Bladder microvascular endothelial cell (primary cell): Measurements from ENCODE around the gene CAMSAP3. TPM values are rescaled to one million over a fixed set of nuclear protein-coding genes. Genes with fewer than 3 reads are reported as not detected.

Experiments used
- total RNA-seq: library from RNA; depleted of rRNA; stranded (reverse); fragments of >200 nt; gene quantifications from 2 replicates; pipeline ENCODE4 v1.2.3, GENCODE V29; 2014

Gene CAMSAP3, protein sequence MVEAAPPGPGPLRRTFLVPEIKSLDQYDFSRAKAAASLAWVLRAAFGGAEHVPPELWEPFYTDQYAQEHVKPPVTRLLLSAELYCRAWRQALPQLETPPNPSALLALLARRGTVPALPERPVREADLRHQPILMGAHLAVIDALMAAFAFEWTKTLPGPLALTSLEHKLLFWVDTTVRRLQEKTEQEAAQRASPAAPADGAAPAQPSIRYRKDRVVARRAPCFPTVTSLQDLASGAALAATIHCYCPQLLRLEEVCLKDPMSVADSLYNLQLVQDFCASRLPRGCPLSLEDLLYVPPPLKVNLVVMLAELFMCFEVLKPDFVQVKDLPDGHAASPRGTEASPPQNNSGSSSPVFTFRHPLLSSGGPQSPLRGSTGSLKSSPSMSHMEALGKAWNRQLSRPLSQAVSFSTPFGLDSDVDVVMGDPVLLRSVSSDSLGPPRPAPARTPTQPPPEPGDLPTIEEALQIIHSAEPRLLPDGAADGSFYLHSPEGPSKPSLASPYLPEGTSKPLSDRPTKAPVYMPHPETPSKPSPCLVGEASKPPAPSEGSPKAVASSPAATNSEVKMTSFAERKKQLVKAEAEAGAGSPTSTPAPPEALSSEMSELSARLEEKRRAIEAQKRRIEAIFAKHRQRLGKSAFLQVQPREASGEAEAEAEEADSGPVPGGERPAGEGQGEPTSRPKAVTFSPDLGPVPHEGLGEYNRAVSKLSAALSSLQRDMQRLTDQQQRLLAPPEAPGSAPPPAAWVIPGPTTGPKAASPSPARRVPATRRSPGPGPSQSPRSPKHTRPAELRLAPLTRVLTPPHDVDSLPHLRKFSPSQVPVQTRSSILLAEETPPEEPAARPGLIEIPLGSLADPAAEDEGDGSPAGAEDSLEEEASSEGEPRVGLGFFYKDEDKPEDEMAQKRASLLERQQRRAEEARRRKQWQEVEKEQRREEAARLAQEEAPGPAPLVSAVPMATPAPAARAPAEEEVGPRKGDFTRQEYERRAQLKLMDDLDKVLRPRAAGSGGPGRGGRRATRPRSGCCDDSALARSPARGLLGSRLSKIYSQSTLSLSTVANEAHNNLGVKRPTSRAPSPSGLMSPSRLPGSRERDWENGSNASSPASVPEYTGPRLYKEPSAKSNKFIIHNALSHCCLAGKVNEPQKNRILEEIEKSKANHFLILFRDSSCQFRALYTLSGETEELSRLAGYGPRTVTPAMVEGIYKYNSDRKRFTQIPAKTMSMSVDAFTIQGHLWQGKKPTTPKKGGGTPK
- 0.19 TPM in 1 of 2 replicates, not detected in the other for total RNA-seq

DNA sequence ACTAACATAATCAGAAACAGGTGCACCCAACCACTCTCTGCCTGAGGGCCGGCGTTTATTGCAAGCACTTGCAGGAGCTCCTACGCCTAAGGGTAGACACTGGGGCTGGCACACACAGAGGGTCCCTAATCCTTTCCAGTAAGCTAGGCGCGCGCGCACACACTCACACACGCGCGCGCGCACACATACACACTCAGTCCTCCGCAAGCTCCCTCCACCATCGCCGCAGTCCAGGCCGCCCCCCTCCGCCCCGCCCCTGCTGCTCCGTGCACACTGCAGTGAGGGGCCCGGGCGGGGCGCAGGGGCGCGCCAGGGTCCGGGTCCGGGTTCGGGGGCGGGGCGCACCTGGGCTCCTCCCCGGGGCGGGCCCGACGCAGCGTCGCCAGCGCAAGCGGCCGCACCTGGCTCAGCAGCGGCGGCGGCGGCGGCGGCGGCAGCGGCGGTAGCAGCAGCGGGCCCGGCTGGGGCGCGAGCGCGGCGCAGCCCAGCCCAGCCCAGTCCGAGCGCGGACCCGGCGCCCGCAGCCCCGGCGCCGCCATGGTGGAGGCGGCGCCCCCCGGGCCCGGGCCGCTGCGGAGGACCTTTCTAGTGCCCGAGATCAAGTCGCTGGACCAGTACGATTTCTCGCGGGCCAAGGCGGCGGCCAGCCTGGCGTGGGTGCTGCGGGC is at the start of gene CAMSAP3:
Gene CAMSAP3, plus strand, starts transcription at position 398 of the 668 bp plus-strand sequence. Its CDS starts 140 bp downstream, at position 538.

DNA sequence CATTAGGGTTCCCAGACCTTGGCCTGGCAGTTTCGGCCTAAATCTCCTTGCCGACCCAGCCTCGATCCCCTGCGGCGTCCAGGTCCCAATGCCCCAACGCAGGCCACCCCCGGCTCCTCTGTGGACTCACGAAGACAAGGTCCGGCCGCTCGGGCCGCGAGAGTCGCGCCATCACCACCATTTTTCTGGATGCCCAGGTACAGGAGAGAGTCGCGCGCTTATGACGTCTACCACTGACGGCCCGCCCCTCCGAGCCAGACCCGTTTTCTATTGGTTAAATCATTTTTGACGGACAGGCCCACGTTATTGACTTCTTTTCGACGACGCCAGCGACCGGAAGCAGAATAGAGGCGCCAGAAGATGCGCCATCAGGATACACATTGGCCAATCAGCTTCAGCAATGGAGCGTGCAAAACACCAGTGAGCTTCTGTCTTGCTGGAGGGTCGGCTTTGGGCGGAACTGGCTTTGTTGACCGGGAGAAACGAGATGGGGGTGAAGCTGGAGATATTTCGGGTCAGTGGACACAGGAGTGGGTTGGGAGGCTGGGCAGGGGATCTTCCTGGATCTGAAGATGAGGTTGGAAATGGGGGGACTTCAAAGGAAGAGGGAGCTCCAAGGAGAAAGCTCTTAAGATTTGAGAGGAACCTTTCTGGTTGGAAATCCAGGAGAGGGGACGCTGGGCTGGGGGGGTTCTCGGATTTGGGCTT is 33.8 kb downstream of the CAMSAP3 start, which contains the start of the genes PET100 and XAB2:
Gene PET100, plus strand, starts transcription at position 447 of the 708 bp plus-strand sequence. Its CDS starts 41 bp downstream, at position 488.
Gene XAB2, minus strand, starts transcription at position 199 of the 708 bp plus-strand sequence. Its CDS starts 18 bp downstream, at position 181.

DNA sequence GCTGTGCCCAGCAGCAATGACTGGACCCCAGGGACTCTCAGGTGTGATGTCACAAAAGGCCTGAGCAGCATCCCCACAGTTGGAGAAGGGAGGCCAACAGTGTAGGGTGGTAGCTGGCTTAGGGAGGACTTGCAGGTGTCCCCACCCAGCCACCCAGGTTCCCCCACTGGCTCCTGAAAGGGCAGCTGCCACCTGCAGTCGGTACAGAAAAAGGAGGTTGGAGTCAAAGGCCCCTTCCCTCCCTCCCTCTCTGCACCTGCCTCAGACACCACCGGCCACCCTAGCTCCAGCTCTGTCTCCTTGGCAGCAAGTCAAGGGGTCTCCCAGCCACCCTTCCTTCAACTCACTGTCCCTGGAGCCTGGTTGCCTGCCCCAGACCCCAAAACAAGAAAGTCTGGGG is 38.0 kb downstream of the CAMSAP3 start, which contains the start of gene PCP2:
Gene PCP2, minus strand, starts transcription at position 22 of the 400 bp plus-strand sequence. CDS start 262 bp downstream, outside the sequence.

DNA sequence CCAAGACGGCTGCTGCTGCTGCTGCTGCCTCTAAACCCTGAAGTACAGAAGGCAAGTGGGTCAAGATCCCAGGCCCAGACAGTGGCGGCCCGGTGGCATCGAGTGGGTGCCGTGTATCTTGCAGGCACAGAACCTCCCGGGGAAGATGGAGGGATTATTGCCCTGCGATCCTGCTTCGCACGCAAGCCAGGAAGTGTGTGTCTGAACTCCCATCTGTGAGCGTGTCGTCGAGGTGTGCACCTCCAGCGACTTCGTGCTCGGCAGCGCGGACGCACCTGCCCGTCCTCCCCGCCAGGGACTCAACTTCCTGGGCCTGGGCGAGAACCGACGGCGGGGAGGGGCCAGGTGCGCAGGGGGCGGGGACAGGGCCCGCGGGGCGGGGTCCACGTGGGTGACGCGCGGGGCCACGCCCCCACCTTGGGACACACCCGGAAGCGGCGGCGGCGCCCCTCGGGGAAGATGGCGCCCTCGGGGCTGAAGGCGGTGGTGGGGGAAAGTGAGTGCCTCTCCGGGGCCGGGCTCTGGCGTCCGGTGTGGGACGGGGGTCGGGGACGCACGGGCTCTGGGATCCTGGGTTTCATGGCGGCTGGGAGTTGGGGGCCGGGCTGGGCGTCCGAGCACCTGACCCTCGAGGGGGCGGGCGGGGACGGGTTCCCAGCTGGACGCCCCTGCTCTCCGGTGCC is 41.2 kb downstream of the CAMSAP3 start, which contains the start of gene STXBP2:
Gene STXBP2, plus strand, starts transcription at position 420 of the 683 bp plus-strand sequence. Its CDS starts 40 bp downstream, at position 460.

Other genes with a start within 250 kb of the CAMSAP3 start
- 23.3 and 35.4 TPM in 2 replicates for gene ARHGEF18, start 246.9 kb upstream of the CAMSAP3 start, total RNA-seq
- 1.5 and 2.1 TPM in 2 replicates for gene PEX11G, start 106.8 kb upstream of the CAMSAP3 start, total RNA-seq
- gene ZNF358, start 79.8 kb upstream of the CAMSAP3 start, total RNA-seq, result 9.1 and 14.9 TPM in 2 replicates
- 6.0 and 9.6 TPM in 2 replicates for gene MCOLN1, start 73.2 kb upstream of the CAMSAP3 start, total RNA-seq
- 85.8 and 164 TPM in 2 replicates for gene PNPLA6, start 60.1 kb upstream of the CAMSAP3 start, total RNA-seq
- 19.9 and 44.2 TPM in 2 replicates for gene XAB2, start 33.7 kb downstream of the CAMSAP3 start, total RNA-seq
- 25.8 and 45.2 TPM in 2 replicates for gene PET100, start 33.9 kb downstream of the CAMSAP3 start, total RNA-seq
- not detected in 2 replicates for gene PCP2, start 37.9 kb downstream of the CAMSAP3 start, total RNA-seq
- 27.7 and 49.4 TPM in 2 replicates for gene STXBP2, start 41.2 kb downstream of the CAMSAP3 start, total RNA-seq
- not detected in 2 replicates for gene RETN, start 73.2 kb downstream of the CAMSAP3 start, total RNA-seq
- gene MCEMP1, start 81.2 kb downstream of the CAMSAP3 start, total RNA-seq, result not detected in 2 replicates
- 52.0 and 117 TPM in 2 replicates for gene TRAPPC5, start 85.0 kb downstream of the CAMSAP3 start, total RNA-seq
- gene FCER2, start 106.3 kb downstream of the CAMSAP3 start, total RNA-seq, result not detected in 2 replicates
- not detected in 2 replicates for gene CLEC4G, start 136.2 kb downstream of the CAMSAP3 start, total RNA-seq
- not detected in 2 replicates for gene CD209, start 151.7 kb downstream of the CAMSAP3 start, total RNA-seq
- 0.44 TPM in 1 of 2 replicates, not detected in the other for gene CLEC4M, start 167.4 kb downstream of the CAMSAP3 start, total RNA-seq
- 11.0 and 16.7 TPM in 2 replicates for gene EVI5L, start 234.4 kb downstream of the CAMSAP3 start, total RNA-seq